ENCODE measurements around the gene ZNF827. TPM values are rescaled to one million over a fixed set of nuclear protein-coding genes. Genes with fewer than 3 reads are reported as not detected.
"Not testable (repeated sequence)": the region's sequence is repeated elsewhere in the genome, so short reads cannot be mapped to it uniquely, and the experiment has no call there.

Gene ZNF827
- polyA plus RNA-seq, 1 donor from 2014 or later, result 6.5 TPM

GRCh38 chr4:145851511-145852201 lies 87.0 kb downstream of the ZNF827 start:
- Mint-ChIP-seq H3K36me3 (peaks cover 7% of the 10 kb centered on the region), H3K27me3 (no peaks in the 10 kb centered on the region), H3K4me3 (no peak overlapping the region), H3K27ac (peak overlapping the region in 1 of 3 donors; percentile 70), H3K4me1 (peaks cover 0 to 9% (median 6%) of the 10 kb centered on the region in 3 donors), H3K9me3 (no peaks in the 10 kb centered on the region)

GRCh38 chr4:145847764-145848163 lies 90.9 kb downstream of the ZNF827 start:
- Mint-ChIP-seq H3K36me3 (peaks cover 3% of the 10 kb centered on the region), H3K27ac (no peak overlapping the region), H3K4me3 (no peak overlapping the region), H3K9me3 (no peaks in the 10 kb centered on the region), H3K27me3 (no peaks in the 10 kb centered on the region), H3K4me1 (peaks cover 11 to 17% (median 13%) of the 10 kb centered on the region in 3 donors)

GRCh38 chr4:145845118-145845517 lies 93.5 kb downstream of the ZNF827 start:
- no peak overlapping the region for H3K4me3 Mint-ChIP-seq
- H3K27me3 Mint-ChIP-seq, result no peaks in the 10 kb centered on the region
- peaks cover 3% of the 10 kb centered on the region for H3K36me3 Mint-ChIP-seq
- no peaks in the 10 kb centered on the region for H3K9me3 Mint-ChIP-seq
- peaks cover 11 to 29% (median 17%) of the 10 kb centered on the region in 3 donors for H3K4me1 Mint-ChIP-seq
- H3K27ac Mint-ChIP-seq, result peak overlapping the region in 1 of 3 donors; percentile 4

GRCh38 chr4:145843639-145844038 lies 95.0 kb downstream of the ZNF827 start:
- Mint-ChIP-seq H3K4me3 (peak overlapping the region in 1 of 4 donors; percentile 40), H3K27me3 (no peaks in the 10 kb centered on the region), H3K9me3 (no peaks in the 10 kb centered on the region), H3K27ac (peak overlapping the region in 1 of 3 donors; percentile 8), H3K36me3 (no peaks in the 10 kb centered on the region), H3K4me1 (peaks cover 11 to 32% (median 19%) of the 10 kb centered on the region in 3 donors)

- Mint-ChIP-seq H3K4me3 (peak overlapping the region in 1 of 4 donors; percentile 40), H3K36me3 (no peaks in the 10 kb centered on the region), H3K9me3 (no peaks in the 10 kb centered on the region), H3K27ac (peak overlapping the region in 1 of 3 donors; percentile 8), H3K4me1 (peaks cover 11 to 32% (median 19%) of the 10 kb centered on the region in 3 donors), H3K27me3 (no peaks in the 10 kb centered on the region)
These were observed 95.5 kb downstream of the ZNF827 start for GRCh38 chr4:145843148-145843547.

- no peaks in the 10 kb centered on the region for H3K36me3 Mint-ChIP-seq
- no peak overlapping the region for H3K4me3 Mint-ChIP-seq
These were observed 96.3 kb downstream of the ZNF827 start for GRCh38 chr4:145842224-145842887.

GRCh38 chr4:145840801-145841200 lies 97.8 kb downstream of the ZNF827 start:
- H3K27ac Mint-ChIP-seq, result no peak overlapping the region
- peaks cover 11 to 27% (median 19%) of the 10 kb centered on the region in 3 donors for H3K4me1 Mint-ChIP-seq
- peaks cover 2% of the 10 kb centered on the region for H3K36me3 Mint-ChIP-seq
- H3K9me3 Mint-ChIP-seq, result no peaks in the 10 kb centered on the region
- H3K4me3 Mint-ChIP-seq, result no peak overlapping the region
- H3K27me3 Mint-ChIP-seq, result no peaks in the 10 kb centered on the region

More at GRCh38 chr4:145842224-145842887, 96.3 kb downstream of the ZNF827 start:
- H3K27ac Mint-ChIP-seq, result no peak overlapping the region
- peaks cover 11 to 28% (median 19%) of the 10 kb centered on the region in 3 donors for H3K4me1 Mint-ChIP-seq
- no peaks in the 10 kb centered on the region for H3K27me3 Mint-ChIP-seq
- H3K9me3 Mint-ChIP-seq, result no peaks in the 10 kb centered on the region

GRCh38 chr4:145840162-145840768 lies 98.4 kb downstream of the ZNF827 start:
- peaks cover 11 to 27% (median 19%) of the 10 kb centered on the region in 3 donors for H3K4me1 Mint-ChIP-seq
- H3K27me3 Mint-ChIP-seq, result no peaks in the 10 kb centered on the region
- no peak overlapping the region for H3K4me3 Mint-ChIP-seq
- no peaks in the 10 kb centered on the region for H3K9me3 Mint-ChIP-seq
- peaks cover 2% of the 10 kb centered on the region for H3K36me3 Mint-ChIP-seq
- H3K27ac Mint-ChIP-seq, result no peak overlapping the region

- H3K27ac Mint-ChIP-seq, result no peak overlapping the region
- peaks cover 2% of the 10 kb centered on the region for H3K36me3 Mint-ChIP-seq
- H3K27me3 Mint-ChIP-seq, result no peaks in the 10 kb centered on the region
- peaks cover 9 to 19% (median 15%) of the 10 kb centered on the region in 3 donors for H3K4me1 Mint-ChIP-seq
- H3K9me3 Mint-ChIP-seq, result no peaks in the 10 kb centered on the region
- H3K4me3 Mint-ChIP-seq, result no peak overlapping the region
These were observed 99.5 kb downstream of the ZNF827 start for GRCh38 chr4:145839151-145839550.

- H3K4me3 Mint-ChIP-seq, H3K36me3 Mint-ChIP-seq, H3K27ac Mint-ChIP-seq, H3K27me3 Mint-ChIP-seq, H3K9me3 Mint-ChIP-seq: not testable (repeated sequence)
- peaks cover 18 to 27% (median 23%) of the 10 kb centered on the region in 3 donors for H3K4me1 Mint-ChIP-seq
These were observed 106.2 kb downstream of the ZNF827 start for GRCh38 chr4:145832384-145832783.

- Mint-ChIP-seq H3K27me3 (no peaks in the 10 kb centered on the region), H3K36me3 (peaks cover 10% of the 10 kb centered on the region), H3K27ac (peak overlapping the region in 1 of 3 donors; percentile 23), H3K4me1 (peaks cover 18 to 27% (median 23%) of the 10 kb centered on the region in 3 donors), H3K4me3 (peak overlapping the region in 1 of 4 donors; percentile 30), H3K9me3 (no peaks in the 10 kb centered on the region)
These were observed 107.9 kb downstream of the ZNF827 start for GRCh38 chr4:145830699-145831098.

GRCh38 chr4:145829629-145830395 lies 108.8 kb downstream of the ZNF827 start:
- Mint-ChIP-seq H3K4me1 (peaks cover 18 to 27% (median 23%) of the 10 kb centered on the region in 3 donors), H3K9me3 (no peaks in the 10 kb centered on the region), H3K27me3 (no peaks in the 10 kb centered on the region), H3K4me3 (peak overlapping the region; percentile 20 to 84 (median 56)), H3K27ac (peak overlapping the region in 2 of 3 donors; percentile 53 to 69), H3K36me3 (peaks cover 15% of the 10 kb centered on the region)

- H3K9me3 Mint-ChIP-seq, result no peaks in the 10 kb centered on the region
- peaks cover 15% of the 10 kb centered on the region for H3K36me3 Mint-ChIP-seq
- peak overlapping the region in 1 of 4 donors; percentile 84 for H3K4me3 Mint-ChIP-seq
- H3K27me3 Mint-ChIP-seq, result no peaks in the 10 kb centered on the region
- H3K4me1 Mint-ChIP-seq, result peaks cover 18 to 27% (median 23%) of the 10 kb centered on the region in 3 donors
- H3K27ac Mint-ChIP-seq, result peak overlapping the region in 2 of 3 donors; percentile 3 to 81
These were observed 109.7 kb downstream of the ZNF827 start for GRCh38 chr4:145828802-145829485.

GRCh38 chr4:145827885-145828284 lies 110.7 kb downstream of the ZNF827 start:
- Mint-ChIP-seq H3K27ac (no peak overlapping the region), H3K9me3 (no peaks in the 10 kb centered on the region), H3K36me3 (peaks cover 12% of the 10 kb centered on the region), H3K27me3 (no peaks in the 10 kb centered on the region), H3K4me3 (no peak overlapping the region), H3K4me1 (peaks cover 18 to 27% (median 23%) of the 10 kb centered on the region in 3 donors)
